Stimulated activated naive CD4-positive, alpha-beta T cell treated with Interleukin-2 at 50 U/mL for 16 hours (primary cell): ENCODE measurements around the gene NDUFS6.
"Not testable (repeated sequence)": the region's sequence is repeated elsewhere in the genome, so short reads cannot be mapped to it uniquely, and the experiment has no call there.

Source experiments
- DNase-seq: peaks from one replicate; lab custom pipeline; 2025; lab: John Stamatoyannopoulos, UW

Gene NDUFS6

GRCh38 chr5:1798589-1798988 lies 2.6 kb upstream of the NDUFS6 start:
- not testable (repeated sequence) for DNase-seq

- peak; percentile 13 for DNase-seq
Measured at GRCh38 chr5:1799110-1799601, 2.1 kb upstream of the NDUFS6 start.

- peak; percentile 93 for DNase-seq
Measured at GRCh38 chr5:1799602-1800471, 1.4 kb upstream of the NDUFS6 start, which contains the start of gene MRPL36. Gene MRPL36 (minus strand): TSS chr5:1799837. CDS start chr5:1798935, 902 bp downstream.

GRCh38 chr5:1800472-1801221 lies 560 bp upstream of the NDUFS6 start:
- DNase-seq: no peak

GRCh38 chr5:1801967-1802295 lies 724 bp downstream of the NDUFS6 start:
- DNase-seq: no peak

GRCh38 chr5:1803192-1803591 lies 2.0 kb downstream of the NDUFS6 start:
- no peak for DNase-seq

GRCh38 chr5:1804001-1804690 lies 2.9 kb downstream of the NDUFS6 start:
- DNase-seq: no peak

GRCh38 chr5:1805326-1805725 lies 4.1 kb downstream of the NDUFS6 start:
- DNase-seq: no peak

- DNase-seq: no peak
Measured at GRCh38 chr5:1805736-1806135, 4.5 kb downstream of the NDUFS6 start.

- no peak for DNase-seq
Measured at GRCh38 chr5:1806199-1806598, 5.0 kb downstream of the NDUFS6 start.

GRCh38 chr5:1806974-1807373 lies 5.8 kb downstream of the NDUFS6 start:
- DNase-seq: no peak

GRCh38 chr5:1807451-1808185 lies 6.4 kb downstream of the NDUFS6 start:
- DNase-seq: no peak

- no peak for DNase-seq
Measured at GRCh38 chr5:1808439-1808838, 7.2 kb downstream of the NDUFS6 start.

GRCh38 chr5:1809416-1810035 lies 8.3 kb downstream of the NDUFS6 start:
- DNase-seq: no peak

GRCh38 chr5:1810581-1811101 lies 9.4 kb downstream of the NDUFS6 start:
- no peak for DNase-seq

GRCh38 chr5:1814183-1815020 lies 13.2 kb downstream of the NDUFS6 start:
- DNase-seq: no peak

GRCh38 chr5:1815071-1815786 lies 14.0 kb downstream of the NDUFS6 start:
- DNase-seq: no peak

- DNase-seq: no peak
Measured at GRCh38 chr5:1815881-1816292, 14.7 kb downstream of the NDUFS6 start.

GRCh38 chr5:1816495-1817089 lies 15.4 kb downstream of the NDUFS6 start:
- DNase-seq: not testable (repeated sequence)
